Lower leg skin (tissue), 4 donors: ENCODE data around the gene TBATA. TPM values are rescaled to one million over a fixed set of nuclear protein-coding genes. Genes with fewer than 3 reads are reported as not detected.

Source experiments
- DNase-seq, 2 donors: peaks; one replicate each; pipeline ENCODE4 v3.0.0-alpha.2; 2019; ENCODE audit warnings: low spot score in 2 of 2
- H3K4me3 ChIP-seq: fragments of 200-600 bp; sonication (generic); 2 replicates; pipeline ENCODE4 v1.5.1; 2017; ENCODE audit warnings: mild to moderate bottlenecking, low read depth; ENCODE audit not compliant: poor library complexity, severe bottlenecking
- CTCF ChIP-seq, 3 donors: fragments of 450-650 bp; IDR thresholded peaks; one replicate each; pipeline ENCODE4 v1.5.1; 2016; ENCODE audit warnings: antibody characterized with exemption in 3 of 3, mild to moderate bottlenecking in 3 of 3, moderate library complexity in 2 of 3
- POLR2A ChIP-seq, 2 donors: fragments of 450-650 bp; IDR thresholded peaks; one replicate each; pipeline ENCODE4 v1.6.1; 2016 to 2017; ENCODE audit warnings: antibody characterized with exemption in 2 of 2, mild to moderate bottlenecking in 1 of 2, moderate library complexity in 1 of 2
- WGBS, 2 donors: methylation state at CpG; one replicate each; pipeline ENCODE4 v1.1.5; 2018; 5-methylcytosine and 5-hydroxymethylcytosine counted together
- intact Hi-C: fragments of 100-400 bp; cut with DNase I; formaldehyde crosslinking; loops from one replicate; pipeline ENCODE4 v1.15.0; 2023; ENCODE audit warnings: low total_unique reads
- total RNA-seq, 4 donors: library from RNA; depleted of rRNA; stranded (reverse); fragments of >200 nt; gene quantifications; one replicate each; pipeline ENCODE4 v1.1.0, GENCODE V29; 2016

Gene TBATA
- total RNA-seq, 4 donors from 2014 or later, result not detected

GRCh38 chr10:70780772-70781171 lies 4.4 kb downstream of the TBATA start:
- no peak overlapping the region for H3K4me3 ChIP-seq
- intact Hi-C loops, result no loop called here
- WGBS, 2 donors, result 97% methylated on average over 4 of the region's 4 CpGs
- no peak for DNase-seq
- no peak for TF ChIP-seq POLR2A (IDR thresholded peaks at IDR 0.05)
- TF ChIP-seq CTCF (IDR thresholded peaks at IDR 0.05), result no peak

GRCh38 chr10:70780370-70780760 lies 4.8 kb downstream of the TBATA start:
- no peak overlapping the region for H3K4me3 ChIP-seq
- WGBS, 2 donors, result 93 to 94% methylated on average over 9 of the region's 9 CpGs
- TF ChIP-seq CTCF (IDR thresholded peaks at IDR 0.05) (no peak), POLR2A (IDR thresholded peaks at IDR 0.05) (no peak)
- intact Hi-C loops, result no loop called here
- peak in 1 of 2 donors; percentile 10 for DNase-seq

DNA sequence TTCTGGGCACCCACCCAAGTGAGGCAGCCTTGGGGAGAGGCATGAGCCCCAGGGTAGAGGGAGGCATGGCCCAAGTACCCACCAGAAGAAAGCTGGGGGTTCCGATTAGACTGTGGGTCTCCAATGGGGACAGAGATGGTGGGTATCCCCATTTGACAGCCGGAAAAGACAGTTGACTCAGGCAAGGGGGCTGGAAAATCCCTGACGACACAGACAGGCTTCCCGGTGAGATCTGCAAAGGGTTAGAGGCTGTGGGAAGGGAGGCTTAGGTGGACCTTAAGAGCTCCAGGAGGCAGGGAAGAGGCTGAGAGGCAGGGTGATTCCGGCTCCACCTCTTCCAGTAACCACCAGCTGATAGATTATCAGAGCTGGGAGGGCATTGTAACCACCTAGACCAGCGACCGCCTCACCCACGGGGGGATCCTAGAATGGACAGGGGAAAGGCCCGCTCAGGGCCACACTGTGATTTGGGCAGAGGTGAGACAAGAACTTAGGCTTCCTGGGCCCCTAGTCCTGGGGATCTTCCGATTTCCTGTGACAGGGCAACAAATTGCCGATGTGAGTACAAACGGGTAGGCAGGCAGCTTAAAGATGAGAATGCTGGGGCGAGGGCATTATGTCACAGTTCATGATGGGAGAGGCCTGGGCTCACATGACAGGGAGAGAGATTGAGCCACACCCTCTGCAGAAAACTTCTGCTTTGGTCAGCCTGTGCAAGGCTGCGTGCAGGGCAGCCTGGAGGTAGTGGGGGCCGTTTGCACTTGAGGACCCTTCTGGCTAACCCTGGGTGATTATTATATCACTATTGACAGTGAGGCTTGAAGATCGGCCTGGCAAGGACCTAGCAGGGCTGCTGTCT lies 5.4 kb downstream of the TBATA start:
- peak; percentile 49 to 78 for DNase-seq
- TF ChIP-seq POLR2A (IDR thresholded peaks at IDR 0.05), result no peak
- no peak for TF ChIP-seq CTCF (IDR thresholded peaks at IDR 0.05)
- WGBS, 2 donors, result 81 to 85% methylated on average over 16 of the region's 16 CpGs
- intact Hi-C loops, result no loop called here
- no peak overlapping the region for H3K4me3 ChIP-seq

DNA sequence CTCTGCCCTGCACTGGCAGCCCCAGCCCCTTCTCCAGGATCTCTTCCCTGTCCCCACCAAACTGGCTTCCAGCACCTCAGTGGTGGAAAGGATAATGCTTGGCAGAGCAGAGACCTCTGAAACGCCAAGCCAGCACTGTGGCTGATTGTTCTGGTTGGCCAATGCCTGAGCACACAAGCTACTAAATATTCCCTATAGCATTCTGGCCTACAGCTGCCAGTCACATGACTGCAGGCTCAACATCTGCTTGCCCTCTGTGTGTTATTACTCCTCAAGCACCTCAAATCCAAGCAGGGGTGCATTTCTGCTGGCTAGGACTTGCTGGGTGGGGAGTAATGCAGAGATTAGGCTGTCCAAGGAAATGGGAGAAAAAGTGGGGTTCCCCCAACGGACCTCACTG lies 6.1 kb downstream of the TBATA start:
- 50 to 60% methylated on average over 2 of the region's 2 CpGs for WGBS, 2 donors
- TF ChIP-seq CTCF (IDR thresholded peaks at IDR 0.05) (no peak), POLR2A (IDR thresholded peaks at IDR 0.05) (no peak)
- no peak overlapping the region for H3K4me3 ChIP-seq

GRCh38 chr10:70778267-70778924 lies 6.8 kb downstream of the TBATA start:
- peak in 1 of 2 donors; percentile 79 for DNase-seq
- intact Hi-C loops, result no loop called here
- no peak overlapping the region for H3K4me3 ChIP-seq
- 74 to 79% methylated on average over 9 of the region's 9 CpGs for WGBS, 2 donors
- no peak for TF ChIP-seq CTCF (IDR thresholded peaks at IDR 0.05)

More for the DNA sequence above, 6.1 kb downstream of the TBATA start:
- peak; percentile 11 to 67 for DNase-seq
- intact Hi-C loops, result no loop called here
